Trophoblast cell (in vitro differentiated cells and primary cell): ENCODE measurements around the gene MBTPS1.

Experiments
- DNase-seq, 2 donors: peaks; one replicate each; pipeline ENCODE4 v3.0.0-alpha.2; 2016
- H2AFZ ChIP-seq: 2 replicates; pipeline ENCODE4 v1.6.1; 2013; ENCODE audit warnings: low read length, moderate library complexity, mild to moderate bottlenecking; ENCODE audit not compliant: insufficient read depth, poor library complexity
- H2AK5ac ChIP-seq: 2 replicates; pipeline ENCODE4 v1.6.1; 2013; ENCODE audit warnings: mild to moderate bottlenecking, low read length
- H2BK120ac ChIP-seq: 2 replicates; pipeline ENCODE4 v1.6.1; 2013; ENCODE audit warnings: low read length, mild to moderate bottlenecking, moderate library complexity; ENCODE audit not compliant: insufficient read depth, poor library complexity
- H2BK12ac ChIP-seq: 2 replicates; pipeline ENCODE4 v1.6.1; 2013; ENCODE audit warnings: mild to moderate bottlenecking, low read length, moderate library complexity
- H2BK5ac ChIP-seq: 2 replicates; pipeline ENCODE4 v1.6.1; 2013; ENCODE audit warnings: low read length, low read depth, moderate library complexity, mild to moderate bottlenecking; ENCODE audit not compliant: poor library complexity
- H3K14ac ChIP-seq: 2 replicates; pipeline ENCODE4 v1.6.1; 2013; ENCODE audit warnings: mild to moderate bottlenecking, low read length
- H3K18ac ChIP-seq: 2 replicates; pipeline ENCODE4 v1.6.1; 2013; ENCODE audit warnings: mild to moderate bottlenecking, low read length
- H3K23ac ChIP-seq: 2 replicates; pipeline ENCODE4 v1.6.1; 2013; ENCODE audit warnings: low read length
- H3K27ac ChIP-seq: 2 replicates; pipeline ENCODE4 v1.5.1; 2013; ENCODE audit warnings: low read depth, mild to moderate bottlenecking, inconsistent platforms, low read length, moderate library complexity
- H3K27me3 ChIP-seq: 2 replicates; pipeline ENCODE4 v1.6.1; 2013; ENCODE audit warnings: inconsistent platforms, mild to moderate bottlenecking, low read length, moderate library complexity; ENCODE audit not compliant: insufficient read depth
- H3K36me3 ChIP-seq, 2 experiments: 1 replicate in 1 of 2; 2 replicates in 1 of 2; pipeline ENCODE4 v1.6.1; 2013; ENCODE audit warnings: low read length in 2 of 2, mild to moderate bottlenecking in 2 of 2, moderate library complexity in 1 of 2; ENCODE audit not compliant: insufficient read depth in 2 of 2, control insufficient read depth in 1 of 2
- H3K4ac ChIP-seq: 2 replicates; pipeline ENCODE4 v1.6.1; 2013; ENCODE audit warnings: low read depth, mild to moderate bottlenecking, low read length, moderate library complexity
- H3K4me1 ChIP-seq, 2 experiments: 1 replicate in 1 of 2; 2 replicates in 1 of 2; pipeline ENCODE4 v1.6.1; 2013; ENCODE audit warnings: low read length in 2 of 2, mild to moderate bottlenecking in 2 of 2, moderate library complexity in 1 of 2; ENCODE audit not compliant: insufficient read depth in 2 of 2, control insufficient read depth in 1 of 2
- H3K4me2 ChIP-seq: 2 replicates; pipeline ENCODE4 v1.6.1; 2013; ENCODE audit warnings: inconsistent platforms, mild to moderate bottlenecking, low read length, moderate library complexity
- H3K4me3 ChIP-seq: 2 replicates; pipeline ENCODE4 v1.5.1; 2013; ENCODE audit warnings: mild to moderate bottlenecking, low read depth, low read length, inconsistent platforms
- H3K79me1 ChIP-seq: one replicate; pipeline ENCODE4 v1.6.1; 2013; ENCODE audit warnings: low read length
- H3K79me2 ChIP-seq: 2 replicates; pipeline ENCODE4 v1.6.1; 2013; ENCODE audit warnings: low read length, mild to moderate bottlenecking; ENCODE audit not compliant: control insufficient read depth, insufficient read depth, poor library complexity
- H3K9ac ChIP-seq: 2 replicates; pipeline ENCODE4 v1.6.1; 2013; ENCODE audit warnings: mild to moderate bottlenecking, low read length
- H3K9me3 ChIP-seq: 2 replicates; pipeline ENCODE4 v1.6.1; 2013; ENCODE audit warnings: low read depth, mild to moderate bottlenecking, control low read depth, inconsistent platforms, low read length; ENCODE audit not compliant: insufficient read depth
- H4K12ac ChIP-seq: 2 replicates; pipeline ENCODE4 v1.6.1; 2013; ENCODE audit warnings: low read depth, mild to moderate bottlenecking, low read length, moderate library complexity
- H4K8ac ChIP-seq: 2 replicates; pipeline ENCODE4 v1.6.1; 2013; ENCODE audit warnings: low read depth, mild to moderate bottlenecking, low read length, moderate library complexity
- H4K91ac ChIP-seq: one replicate; pipeline ENCODE4 v1.6.1; 2013; ENCODE audit warnings: low read depth, mild to moderate bottlenecking, low read length, moderate library complexity
- WGBS: extraction: QIAGEN DNeasy Blood & Tissue Kit; methylation state at CpG from one replicate; pipeline ENCODE4 v1.1.7; 2013; ENCODE audit warnings: missing lambda C conversion rate; ENCODE audit not compliant: insufficient read length, insufficient coverage; ENCODE audit errors: extremely low coverage; 5-methylcytosine and 5-hydroxymethylcytosine counted together

MBTPS1 gene

GRCh38 chr16:84056933-84057332 is 59.8 kb downstream of the MBTPS1 start:
- H3K79me1 ChIP-seq, result no peaks in the 10 kb centered on the region
- H4K91ac ChIP-seq, result no peak overlapping the region
- no peak overlapping the region for H2AFZ ChIP-seq
- no peak overlapping the region for H2BK12ac ChIP-seq
- no peak overlapping the region for H3K4me3 ChIP-seq
- no peak overlapping the region for H4K12ac ChIP-seq
- no peak overlapping the region for H3K18ac ChIP-seq
- DNase-seq, result no peak
- no peak overlapping the region for H3K4ac ChIP-seq
- no peak overlapping the region for H3K14ac ChIP-seq
- no peak overlapping the region for H2BK5ac ChIP-seq
- H3K4me1 ChIP-seq, result peaks cover 0 to 6% of the 10 kb centered on the region in 2 experiments
- H3K36me3 ChIP-seq, result peaks cover 63 to 69% of the 10 kb centered on the region in 2 experiments
- H2BK120ac ChIP-seq, result no peak overlapping the region
- no peaks in the 10 kb centered on the region for H3K79me2 ChIP-seq
- H3K9ac ChIP-seq, result no peak overlapping the region
- no peak overlapping the region for H2AK5ac ChIP-seq
- no peak overlapping the region for H3K4me2 ChIP-seq
- no peaks in the 10 kb centered on the region for H3K27me3 ChIP-seq
- H3K23ac ChIP-seq, result no peak overlapping the region
- no peak overlapping the region for H3K27ac ChIP-seq
- WGBS, result no CpG with 5 or more reads among the region's 7 CpGs
- peaks cover 2% of the 10 kb centered on the region for H3K9me3 ChIP-seq
- H4K8ac ChIP-seq, result no peak overlapping the region

DNA sequence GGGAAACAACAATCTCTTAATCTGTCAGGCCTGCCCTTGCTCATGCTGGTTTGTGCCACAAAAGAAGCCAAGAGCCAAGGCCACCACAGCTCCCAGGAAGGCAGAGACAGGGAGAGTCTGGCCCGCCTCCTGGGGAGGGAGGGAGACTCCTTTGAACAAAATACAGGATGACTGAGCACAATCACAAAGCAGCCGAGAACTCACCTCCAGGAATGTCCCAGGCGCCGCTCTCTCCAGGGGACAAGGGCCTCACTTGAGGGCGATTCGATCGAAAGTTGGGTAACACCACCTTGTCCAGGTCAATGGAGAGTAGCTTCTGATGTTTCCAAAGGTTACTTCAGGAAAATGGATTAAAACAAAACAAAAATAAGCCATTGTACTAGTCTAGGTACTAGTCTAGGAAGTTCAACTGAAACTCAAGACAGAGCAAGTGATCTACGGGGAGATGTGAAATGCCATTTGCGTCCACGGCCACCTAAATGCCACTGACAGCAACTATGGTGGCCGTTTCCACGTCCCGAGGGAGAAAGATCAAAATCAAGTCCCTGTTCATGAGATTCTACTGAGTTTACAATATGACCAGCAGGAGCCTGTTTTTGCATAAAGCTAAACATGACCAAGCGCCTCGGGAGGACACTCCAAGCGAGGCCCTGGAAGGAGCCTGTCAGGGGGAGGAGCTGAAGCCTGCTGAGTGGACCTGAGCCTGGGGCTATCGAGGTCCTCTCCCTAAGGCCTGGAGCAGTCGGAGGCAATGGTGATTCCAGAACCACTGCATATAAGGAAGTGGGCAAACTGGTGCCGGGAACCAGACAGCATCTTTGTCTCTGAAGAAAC is 60.7 kb downstream of the MBTPS1 start:
- H3K4me2 ChIP-seq, result no peak overlapping the region

DNA sequence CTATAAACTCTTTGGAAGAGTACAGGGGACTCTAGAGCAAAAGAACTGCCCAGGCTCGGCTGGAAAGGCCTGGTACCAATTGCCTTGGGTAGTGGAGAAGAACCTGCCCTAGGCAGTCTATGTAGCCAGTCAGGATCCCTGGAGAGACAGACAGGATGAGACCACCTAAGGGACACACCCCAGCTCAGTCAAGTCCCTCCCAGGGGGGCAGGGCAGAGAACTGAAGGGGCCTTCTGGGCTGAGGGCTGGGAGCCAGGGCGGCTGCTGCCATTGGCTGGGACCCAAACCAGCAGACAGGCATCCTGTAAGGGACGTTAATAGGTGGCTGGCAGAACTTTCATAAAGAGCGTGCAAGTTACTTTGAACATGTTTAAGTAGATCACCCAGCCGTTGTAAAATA is 61.4 kb downstream of the MBTPS1 start:
- H3K27me3 ChIP-seq, result no peaks in the 10 kb centered on the region
- H3K14ac ChIP-seq, result no peak overlapping the region
- H3K4me1 ChIP-seq, result peaks cover 0 to 6% of the 10 kb centered on the region in 2 experiments
- no peak overlapping the region for H4K91ac ChIP-seq
- WGBS, result no CpG with 5 or more reads among the region's 5 CpGs
- H3K4ac ChIP-seq, result no peak overlapping the region
- H3K4me3 ChIP-seq, result no peak overlapping the region
- H2BK5ac ChIP-seq, result no peak overlapping the region
- H2BK12ac ChIP-seq, result no peak overlapping the region
- no peaks in the 10 kb centered on the region for H3K79me2 ChIP-seq
- H3K79me1 ChIP-seq, result no peaks in the 10 kb centered on the region
- no peak for DNase-seq
- peaks cover 2% of the 10 kb centered on the region for H3K9me3 ChIP-seq
- no peak overlapping the region for H3K23ac ChIP-seq
- no peak overlapping the region for H2BK120ac ChIP-seq
- H3K4me2 ChIP-seq, result no peak overlapping the region
- H3K36me3 ChIP-seq, result peaks cover 56 to 58% of the 10 kb centered on the region in 2 experiments
- H4K12ac ChIP-seq, result no peak overlapping the region
- H2AFZ ChIP-seq, result no peak overlapping the region
- no peak overlapping the region for H2AK5ac ChIP-seq
- H4K8ac ChIP-seq, result no peak overlapping the region
- H3K9ac ChIP-seq, result no peak overlapping the region
- no peak overlapping the region for H3K27ac ChIP-seq
- H3K18ac ChIP-seq, result no peak overlapping the region

More for the DNA sequence above, 60.7 kb downstream of the MBTPS1 start:
- no CpG with 5 or more reads among the region's 19 CpGs for WGBS
- no peak overlapping the region for H4K12ac ChIP-seq
- no peak overlapping the region for H3K4me3 ChIP-seq
- no peak overlapping the region for H3K27ac ChIP-seq
- H3K23ac ChIP-seq, result no peak overlapping the region
- no peak overlapping the region for H2AK5ac ChIP-seq
- peaks cover 60 to 62% of the 10 kb centered on the region in 2 experiments for H3K36me3 ChIP-seq
- no peak overlapping the region for H2AFZ ChIP-seq
- H4K8ac ChIP-seq, result no peak overlapping the region
- H4K91ac ChIP-seq, result no peak overlapping the region
- H3K27me3 ChIP-seq, result no peaks in the 10 kb centered on the region
- no peak overlapping the region for H3K18ac ChIP-seq
- H2BK12ac ChIP-seq, result no peak overlapping the region
- no peak for DNase-seq
- no peak overlapping the region for H3K14ac ChIP-seq
- no peak overlapping the region for H3K9ac ChIP-seq
- H3K4ac ChIP-seq, result no peak overlapping the region
- peaks cover 2% of the 10 kb centered on the region for H3K9me3 ChIP-seq
- H3K4me1 ChIP-seq, result peaks cover 0 to 6% of the 10 kb centered on the region in 2 experiments
- H3K79me1 ChIP-seq, result no peaks in the 10 kb centered on the region
- H3K79me2 ChIP-seq, result no peaks in the 10 kb centered on the region
- H2BK120ac ChIP-seq, result no peak overlapping the region
- no peak overlapping the region for H2BK5ac ChIP-seq

- no peak overlapping the region for H2BK5ac ChIP-seq
- H3K9me3 ChIP-seq, result peaks cover under 1% of the 10 kb centered on the region
- H2AFZ ChIP-seq, result no peak overlapping the region
- H3K36me3 ChIP-seq, result peaks cover 54 to 58% of the 10 kb centered on the region in 2 experiments
- H3K14ac ChIP-seq, result no peak overlapping the region
- H3K4ac ChIP-seq, result no peak overlapping the region
- H3K23ac ChIP-seq, result no peak overlapping the region
- H3K4me1 ChIP-seq, result peaks cover 0 to 6% of the 10 kb centered on the region in 2 experiments
- no peaks in the 10 kb centered on the region for H3K27me3 ChIP-seq
- H3K18ac ChIP-seq, result no peak overlapping the region
- H3K9ac ChIP-seq, result no peak overlapping the region
- no peak overlapping the region for H4K8ac ChIP-seq
- H4K91ac ChIP-seq, result no peak overlapping the region
- H3K4me2 ChIP-seq, result no peak overlapping the region
- no peak overlapping the region for H3K27ac ChIP-seq
- H2AK5ac ChIP-seq, result no peak overlapping the region
- no CpG with 5 or more reads among the region's 13 CpGs for WGBS
- H2BK120ac ChIP-seq, result no peak overlapping the region
- no peak overlapping the region for H3K4me3 ChIP-seq
- no peaks in the 10 kb centered on the region for H3K79me1 ChIP-seq
- H4K12ac ChIP-seq, result no peak overlapping the region
- no peak overlapping the region for H2BK12ac ChIP-seq
- DNase-seq, result no peak
- H3K79me2 ChIP-seq, result no peaks in the 10 kb centered on the region
These were observed 61.8 kb downstream of the MBTPS1 start for GRCh38 chr16:84054916-84055315.
